Spleen (tissue), 7 donors: ENCODE measurements around the gene VWF.

Experiments
- CTCF ChIP-seq, 11 experiments: fragments of 200-600 bp in 7 of 11; fragments of 450-650 bp in 4 of 11; sonication (generic) in 4 of 11; IDR thresholded peaks in 8 of 11; conservative IDR thresholded peaks in 3 of 11; 1 replicate in 7 of 11; 2 replicates in 4 of 11; pipeline versions ENCODE4 v1.4.0 to v1.8.0; 2016 to 2021; ENCODE audit warnings: antibody characterized with exemption in 11 of 11, inconsistent platforms in 4 of 11, mild to moderate bottlenecking in 1 of 11
- POLR2A ChIP-seq, 3 donors: fragments of 450-650 bp; IDR thresholded peaks; one replicate each; pipeline ENCODE4 v1.5.1; 2017; ENCODE audit warnings: antibody characterized with exemption in 3 of 3, mild to moderate bottlenecking in 1 of 3
- donor health status: DM: no; HTN: no; CAD: no; lungs with moderate emphysema.
- donor health status: DM: no; HTN: no; CAD: no.
- donor health status: DM: no; HTN: no; CAD: no.

GRCh38 chr12:6020930-6021329 lies 103.5 kb downstream of the VWF start:
- TF ChIP-seq CTCF (IDR thresholded peaks at IDR 0.05 in 8 of 11, conservative IDR thresholded peaks at IDR 0.05 in 3 of 11) (no peak), POLR2A (IDR thresholded peaks at IDR 0.05) (no peak)
